Left lobe of liver (tissue), 2 donors: Measurements from ENCODE around the gene FOXJ2. TPM values are rescaled to one million over a fixed set of nuclear protein-coding genes. Genes with fewer than 3 reads are reported as not detected.
"Not testable (repeated sequence)": the region's sequence is repeated elsewhere in the genome, so short reads cannot be mapped to it uniquely, and the experiment has no call there.

Source experiments
- ATAC-seq: fragments of 200-7000 bp; cut with Tn5 transposase; one replicate; pipeline ENCODE4 v1.9.1; 2020; ENCODE audit warnings: mild to moderate bottlenecking, moderate library complexity
- DNase-seq: peaks from one replicate; pipeline ENCODE4 v3.0.0-alpha.2; 2020; ENCODE audit warnings: low spot score
- total RNA-seq: library from RNA; stranded (reverse); gene quantifications from one replicate; pipeline ENCODE4 v1.2.1, GENCODE V29; 2021
- donor health status: DM: no; HTN: no; CAD: no; lungs with moderate emphysema.
- donor health status: DM: no; HTN: yes; CAD: no.

Gene FOXJ2
- total RNA-seq, 1 donor from 2014 or later = 5.2 TPM

DNA sequence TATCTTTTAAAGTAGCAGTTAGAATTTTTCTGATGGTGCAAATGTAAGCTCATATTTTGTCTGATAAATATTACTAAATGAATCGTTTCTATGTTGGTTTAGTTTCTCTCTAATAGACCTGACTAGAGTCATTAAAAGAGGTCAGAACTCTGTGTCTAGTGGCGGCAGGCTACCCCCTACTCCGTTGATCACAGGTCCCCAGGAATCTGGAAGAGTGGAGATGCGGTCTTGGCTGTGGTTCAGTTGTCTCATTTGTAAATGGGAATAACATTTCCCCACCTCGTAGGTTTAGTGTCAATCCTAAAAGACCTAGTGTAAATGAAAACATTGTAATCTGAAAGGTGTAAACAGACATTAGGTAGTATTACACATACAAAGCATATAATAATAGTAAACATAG lies 4.7 kb upstream of the FOXJ2 start:
- ATAC-seq = no peak
- no peak for DNase-seq

DNA sequence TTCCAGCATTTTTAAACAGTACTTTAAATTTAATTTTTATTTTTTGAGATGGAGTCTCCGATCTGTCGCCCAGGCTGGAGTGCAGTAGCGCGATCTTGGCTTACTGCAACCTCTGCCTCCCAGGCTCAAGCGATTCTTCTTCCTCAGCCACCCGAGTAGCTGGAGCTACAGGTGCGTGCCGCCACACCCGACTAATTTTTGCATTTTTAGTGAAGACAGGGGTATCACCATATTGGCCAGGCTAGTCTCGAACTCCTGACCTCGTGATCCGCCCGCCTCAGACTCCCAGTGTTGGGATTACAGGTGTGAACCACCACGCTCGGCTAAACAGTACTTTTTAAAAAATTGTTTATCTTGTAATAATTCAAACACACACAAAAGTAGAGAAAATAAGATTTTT lies 4.2 kb upstream of the FOXJ2 start:
- DNase-seq (no peak), ATAC-seq (no peak)

DNA sequence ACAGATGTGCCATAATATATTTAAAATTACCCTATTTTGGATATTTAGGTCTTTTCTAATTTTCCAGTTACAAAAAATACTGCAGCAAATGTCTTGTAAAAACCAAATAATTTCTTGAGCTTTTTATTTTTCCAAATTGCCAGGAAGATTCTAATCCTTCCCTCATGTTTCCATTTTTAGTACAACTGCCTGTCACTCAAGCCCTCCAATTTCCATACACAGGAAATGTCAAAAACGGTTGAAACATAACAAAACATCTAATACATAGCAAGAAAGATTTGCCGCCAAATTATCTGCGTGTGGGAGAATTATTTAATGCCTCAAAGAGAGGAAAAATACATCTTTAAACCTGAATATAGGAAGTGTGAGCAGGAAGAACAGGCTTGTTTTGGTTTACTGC lies 2.3 kb upstream of the FOXJ2 start:
- DNase-seq (no peak), ATAC-seq (no peak)

DNA sequence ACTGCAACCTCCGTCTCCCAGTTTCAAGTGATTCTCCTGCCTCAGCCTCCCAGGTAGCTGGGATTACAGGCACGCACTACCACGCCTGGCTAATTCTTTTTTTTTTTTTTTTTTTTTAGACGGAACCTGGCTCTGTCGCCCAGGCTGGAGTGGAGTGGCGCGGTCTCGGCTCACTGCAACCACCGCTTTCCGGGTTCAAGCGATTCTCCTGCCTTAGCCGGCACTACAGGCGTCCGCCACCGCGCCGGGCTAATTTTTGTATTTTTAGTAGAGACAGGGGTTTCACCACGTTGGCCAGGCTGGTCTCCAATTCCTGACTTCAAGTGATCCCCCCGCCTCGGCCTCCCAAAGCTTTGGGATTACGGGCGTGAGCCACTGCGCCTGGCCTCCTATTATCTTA lies 1.5 kb upstream of the FOXJ2 start:
- DNase-seq, ATAC-seq: not testable (repeated sequence)

DNA sequence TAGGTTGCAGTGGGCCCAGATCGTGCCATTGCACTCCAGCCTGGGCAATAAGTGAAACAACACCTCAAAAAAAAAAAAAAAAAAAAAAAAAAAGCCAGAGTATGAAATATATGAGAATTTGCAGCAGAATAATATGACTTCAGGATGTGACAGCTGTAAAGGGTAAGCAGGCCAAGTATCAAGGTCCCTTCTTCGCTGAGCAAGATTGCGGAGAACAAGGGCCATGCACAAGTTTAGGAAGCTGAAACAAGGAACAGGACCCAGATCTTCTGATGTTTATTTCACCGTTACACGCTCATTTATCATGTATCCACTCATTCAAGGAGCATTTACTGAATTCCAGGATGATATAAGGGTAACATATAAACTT lies 659 bp upstream of the FOXJ2 start:
- DNase-seq = no peak
- no peak for ATAC-seq

DNA sequence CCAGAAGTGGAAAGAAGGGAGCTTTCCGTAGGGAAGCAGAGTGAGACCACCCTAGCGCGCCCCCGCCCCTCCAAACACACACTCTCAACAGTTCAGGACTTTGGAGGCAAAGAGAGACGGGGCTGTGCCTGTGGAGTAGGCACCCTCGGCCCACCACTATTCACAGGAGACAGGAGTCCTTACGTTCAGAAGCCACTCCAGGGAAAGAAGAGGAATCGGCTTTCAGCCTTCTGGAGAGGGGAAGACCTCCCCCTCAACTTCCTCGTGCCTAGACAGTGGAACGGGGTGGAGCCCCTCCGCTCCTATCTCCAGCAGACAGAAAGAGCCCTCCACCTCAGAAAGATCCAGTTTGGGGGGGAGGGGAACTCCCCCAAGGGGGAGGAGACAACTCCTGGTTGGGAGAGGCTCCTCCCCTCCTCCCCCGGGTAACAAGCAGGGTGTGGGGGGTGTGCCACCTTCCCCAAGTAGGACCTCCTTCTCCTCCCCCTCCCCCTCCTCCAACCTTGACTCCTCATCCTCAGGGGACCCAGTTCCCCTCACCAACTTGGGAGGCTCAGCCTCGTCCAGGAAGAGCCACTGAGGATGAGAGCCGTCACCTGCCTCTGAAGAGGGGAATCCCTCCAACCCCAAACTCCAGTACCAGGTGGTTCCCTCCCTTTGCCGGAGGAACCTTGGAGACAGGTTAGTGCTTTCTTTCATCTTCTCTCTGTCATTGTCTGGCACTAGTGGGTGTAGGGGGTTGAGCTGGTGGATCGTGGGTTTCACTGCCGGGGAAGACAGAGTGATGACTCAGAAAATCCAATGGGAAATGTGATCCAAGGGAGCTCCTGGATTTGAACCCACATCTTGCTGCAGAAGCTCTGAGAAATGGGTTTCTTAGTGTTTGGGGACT lies 883 bp downstream of the FOXJ2 start:
- peak; percentile 34 for ATAC-seq
- peak; percentile 55 for DNase-seq

DNA sequence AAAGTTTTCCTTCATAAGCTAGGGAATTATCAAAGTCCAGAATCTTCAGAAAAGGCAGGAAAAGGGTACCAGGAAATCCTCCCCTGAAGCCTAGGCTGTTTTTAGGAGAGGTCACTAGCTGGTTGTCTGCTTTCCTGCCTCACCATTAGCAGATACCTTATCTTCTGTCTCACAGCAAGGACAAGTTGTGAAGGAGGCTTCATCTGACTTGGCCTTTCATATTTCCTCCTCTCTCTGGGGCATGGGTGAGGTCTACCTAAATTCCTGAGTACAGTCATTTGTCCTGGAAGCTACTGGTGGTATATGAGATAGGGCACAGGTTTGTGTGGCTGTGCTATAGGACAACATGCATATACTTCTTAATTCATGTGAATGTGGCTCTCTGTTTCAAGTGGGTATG lies 2.3 kb downstream of the FOXJ2 start:
- ATAC-seq (no peak), DNase-seq (no peak)

DNA sequence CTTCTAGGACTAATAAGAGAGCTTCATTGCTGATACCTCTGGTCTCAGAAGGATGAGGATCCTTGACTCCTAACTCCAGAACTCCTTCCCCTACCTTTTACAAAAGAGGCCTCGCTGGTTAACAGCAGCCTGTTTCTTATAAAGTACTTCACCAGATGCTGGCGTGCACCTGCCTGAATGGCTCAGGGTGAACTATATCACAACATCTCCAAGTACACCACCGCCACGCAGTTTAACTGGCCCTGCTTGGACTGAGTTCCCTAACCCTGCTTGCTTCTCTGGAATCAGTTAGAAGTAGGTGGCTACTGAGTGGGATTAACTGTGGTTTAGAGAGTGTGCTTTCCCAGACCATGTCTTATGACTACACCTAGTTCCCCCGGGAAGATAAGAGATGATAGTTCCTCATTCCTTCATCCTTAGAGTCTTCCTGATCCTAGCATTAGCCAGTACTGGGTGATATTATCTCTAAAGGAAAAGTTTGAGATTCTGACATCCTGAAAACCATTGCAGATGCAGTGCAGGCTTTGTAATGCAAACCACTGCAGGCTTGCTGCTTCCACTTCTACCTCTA lies 3.0 kb downstream of the FOXJ2 start:
- ATAC-seq (no peak), DNase-seq (no peak)

DNA sequence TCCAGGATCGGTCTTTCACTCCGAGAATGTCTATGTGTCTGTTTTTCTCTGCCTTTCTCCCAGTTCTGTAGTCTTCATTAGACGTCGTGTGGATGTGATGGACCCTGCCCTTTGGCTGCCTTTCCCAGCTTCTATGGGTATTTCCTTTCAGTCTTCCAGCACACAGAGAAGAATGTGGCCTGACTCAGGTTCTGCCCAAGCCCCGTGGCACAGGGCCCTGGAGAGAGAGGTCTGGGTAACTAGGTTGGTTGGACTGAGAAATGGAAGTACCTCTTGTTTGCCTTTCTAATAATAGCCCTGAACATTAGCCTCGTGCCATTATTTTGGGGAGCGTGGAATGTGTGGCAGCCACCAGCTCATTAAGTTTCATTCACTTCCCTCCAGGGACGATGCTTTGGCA lies 3.8 kb downstream of the FOXJ2 start:
- DNase-seq = no peak
- no peak for ATAC-seq

DNA sequence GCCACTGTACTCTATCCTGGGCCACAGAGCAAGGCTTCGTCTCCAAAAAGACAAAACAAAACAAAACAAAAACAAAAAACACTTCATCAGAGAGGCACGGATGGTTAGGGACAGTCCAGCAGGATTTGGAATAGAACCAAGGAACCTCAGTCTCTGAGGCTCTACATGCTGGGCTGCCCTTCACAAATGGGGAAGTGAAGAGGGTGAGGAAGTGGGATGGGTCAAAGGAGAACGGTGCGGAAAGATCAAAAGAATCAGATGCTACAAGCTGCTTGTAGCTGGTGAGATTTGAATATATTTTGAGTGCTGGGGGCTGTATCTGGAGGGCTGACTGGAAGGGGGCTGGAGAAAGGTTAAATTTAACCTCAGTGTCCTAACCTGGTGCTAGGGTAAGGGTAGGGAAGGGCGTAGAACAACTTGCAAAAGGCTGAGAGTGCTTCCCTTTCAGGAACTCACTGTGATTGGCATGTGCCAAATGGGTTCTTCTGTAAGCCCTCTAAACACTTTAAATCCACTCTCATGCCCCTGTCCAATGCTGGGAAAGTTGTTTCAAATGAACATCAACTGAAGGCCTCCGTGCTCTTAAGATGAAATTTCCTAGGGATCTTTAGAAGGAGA lies 4.6 kb downstream of the FOXJ2 start:
- no peak for DNase-seq
- no peak for ATAC-seq

DNA sequence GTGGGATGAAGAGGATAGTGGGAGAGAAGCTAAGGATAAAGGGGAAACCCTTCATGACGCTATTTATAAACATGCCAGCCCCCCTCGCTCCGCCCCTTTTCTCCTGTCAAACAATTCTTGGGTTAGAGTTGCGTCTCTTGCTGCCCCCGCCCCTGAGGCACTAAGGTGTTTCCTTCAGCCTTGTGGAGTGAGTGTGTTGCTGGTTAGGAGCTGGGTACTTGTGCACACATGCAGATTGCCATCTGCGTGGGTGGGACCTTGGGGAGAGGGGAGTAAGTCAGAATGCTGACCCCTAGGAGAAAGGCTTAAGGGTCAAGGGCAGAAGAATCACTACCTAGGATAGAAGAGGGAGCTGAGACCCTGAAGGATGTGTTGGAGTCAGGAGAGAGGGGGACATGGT lies 5.4 kb downstream of the FOXJ2 start:
- no peak for DNase-seq
- ATAC-seq = no peak

DNA sequence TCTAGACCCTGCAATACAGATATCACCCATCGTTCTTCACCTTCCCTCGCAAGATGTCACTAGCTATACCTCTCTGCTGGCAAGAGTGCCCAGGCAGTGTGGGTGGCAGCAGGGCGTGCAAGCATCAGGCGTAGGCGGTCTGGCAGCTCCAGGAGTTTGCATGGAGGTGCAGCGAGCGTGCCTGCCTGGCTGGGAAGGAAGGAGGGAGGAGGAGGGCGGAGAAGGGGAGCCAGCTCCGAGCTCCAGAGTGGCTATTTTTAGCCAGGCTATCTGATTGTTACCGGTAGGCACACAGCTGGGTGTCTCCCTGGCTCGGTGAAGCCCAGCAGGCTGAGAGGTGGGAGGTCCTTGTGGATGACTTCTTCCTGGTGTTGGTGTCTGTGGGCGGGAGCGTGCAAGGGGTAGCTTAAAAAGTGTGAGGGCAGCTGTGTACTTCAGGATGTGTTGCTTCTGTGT lies 6.2 kb downstream of the FOXJ2 start:
- ATAC-seq (peak; percentile 71), DNase-seq (no peak)

DNA sequence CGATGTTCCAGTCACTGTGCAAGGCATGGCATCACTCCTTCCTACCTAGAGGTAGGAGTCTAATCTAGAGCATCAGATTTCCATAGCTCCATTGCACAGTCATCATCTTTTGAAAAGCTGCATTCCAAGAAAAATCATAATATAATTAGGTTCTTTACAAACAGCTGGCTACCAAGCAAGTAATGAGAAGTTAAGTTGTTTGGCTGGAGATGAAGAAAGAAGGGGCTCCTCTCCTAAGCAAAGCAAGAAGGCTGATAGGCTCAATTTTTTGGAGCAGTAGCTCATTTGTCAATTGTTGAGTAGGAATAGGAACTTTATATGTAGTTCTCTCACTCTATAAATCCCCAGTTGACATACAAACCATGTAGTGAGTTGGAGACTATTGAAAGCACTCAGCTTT lies 8.3 kb downstream of the FOXJ2 start:
- DNase-seq (no peak), ATAC-seq (no peak)

DNA sequence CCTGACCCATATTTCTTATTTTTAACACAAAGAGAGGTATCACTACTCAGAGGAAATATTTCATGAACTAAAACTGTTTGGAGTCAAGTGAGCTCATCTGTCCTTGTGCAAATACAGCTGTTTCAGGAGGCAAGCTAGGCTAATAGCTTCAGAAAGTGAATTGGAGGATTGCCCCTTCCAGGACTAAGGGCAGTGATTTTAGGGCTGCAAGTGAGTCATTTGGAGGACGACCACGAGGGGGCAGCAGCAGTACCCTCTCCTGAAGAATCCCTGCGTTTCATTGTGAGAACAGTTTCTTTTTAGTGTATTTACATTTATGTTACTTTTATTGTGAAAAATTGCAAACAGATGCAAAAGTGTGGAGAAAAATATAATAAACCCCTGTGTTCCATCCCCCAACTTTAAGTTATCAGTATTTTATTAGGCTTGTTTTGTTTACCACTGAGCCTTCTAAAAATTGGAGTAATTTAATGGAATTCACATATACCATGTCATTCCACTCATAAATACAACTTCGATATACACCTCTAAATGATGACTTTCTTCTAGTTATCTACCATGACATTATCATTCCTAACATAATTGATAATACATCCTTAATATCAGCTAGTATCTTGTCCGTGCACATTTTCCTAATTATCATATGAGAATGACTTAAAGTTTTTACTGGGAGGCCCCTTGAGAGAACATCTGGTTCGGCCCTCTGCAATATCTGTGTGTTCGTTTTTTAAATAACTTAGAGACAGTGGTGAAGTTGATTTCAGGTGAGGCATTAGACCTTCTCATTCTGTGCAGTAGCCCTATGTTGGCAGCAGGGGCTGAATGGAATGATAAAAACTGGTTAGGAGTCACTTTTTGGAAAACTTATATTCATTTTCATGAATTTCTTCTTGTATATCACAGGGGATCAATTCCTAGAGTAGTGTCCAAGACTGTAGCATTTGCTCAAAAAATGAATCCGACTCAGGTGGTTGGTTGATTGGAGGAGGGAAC lies 13.7 kb downstream of the FOXJ2 start:
- peak; percentile 98 for ATAC-seq
- DNase-seq = peak; percentile 75

DNA sequence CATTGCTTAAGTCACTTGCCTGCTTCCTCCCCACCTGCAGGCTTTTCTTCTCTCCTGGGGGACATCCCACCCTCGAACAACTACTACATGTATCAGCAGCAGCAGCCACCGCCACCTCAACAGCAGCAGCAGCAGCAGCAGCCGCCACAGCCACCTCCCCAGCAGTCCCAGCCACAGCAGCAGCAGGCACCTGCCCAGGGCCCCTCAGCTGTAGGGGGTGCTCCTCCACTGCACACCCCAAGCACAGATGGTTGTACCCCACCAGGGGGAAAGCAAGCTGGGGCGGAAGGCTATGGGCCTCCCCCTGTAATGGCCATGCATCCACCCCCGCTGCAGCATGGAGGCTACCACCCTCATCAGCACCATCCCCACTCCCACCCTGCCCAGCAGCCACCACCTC lies 15.3 kb downstream of the FOXJ2 start:
- no peak for ATAC-seq
- DNase-seq = no peak

DNA sequence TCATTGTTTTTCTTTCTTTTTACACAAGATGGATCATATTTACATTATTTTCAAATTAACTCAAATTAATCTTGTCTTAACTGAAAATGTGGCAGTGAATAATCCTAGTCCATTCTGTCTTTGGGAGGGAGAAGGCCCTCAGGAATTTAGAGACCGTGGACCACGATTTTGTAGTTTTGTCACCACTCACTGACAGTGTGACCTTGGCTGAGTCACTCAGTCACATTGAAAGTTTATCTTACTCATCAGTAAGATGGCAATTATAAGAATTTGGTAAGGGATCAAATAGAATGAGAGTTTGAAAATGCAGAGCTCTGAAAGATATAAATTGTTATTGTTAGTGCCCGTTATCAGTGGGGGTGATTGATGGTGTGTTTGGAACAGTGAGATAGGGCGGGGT lies 16.4 kb downstream of the FOXJ2 start:
- ATAC-seq (no peak), DNase-seq (no peak)

DNA sequence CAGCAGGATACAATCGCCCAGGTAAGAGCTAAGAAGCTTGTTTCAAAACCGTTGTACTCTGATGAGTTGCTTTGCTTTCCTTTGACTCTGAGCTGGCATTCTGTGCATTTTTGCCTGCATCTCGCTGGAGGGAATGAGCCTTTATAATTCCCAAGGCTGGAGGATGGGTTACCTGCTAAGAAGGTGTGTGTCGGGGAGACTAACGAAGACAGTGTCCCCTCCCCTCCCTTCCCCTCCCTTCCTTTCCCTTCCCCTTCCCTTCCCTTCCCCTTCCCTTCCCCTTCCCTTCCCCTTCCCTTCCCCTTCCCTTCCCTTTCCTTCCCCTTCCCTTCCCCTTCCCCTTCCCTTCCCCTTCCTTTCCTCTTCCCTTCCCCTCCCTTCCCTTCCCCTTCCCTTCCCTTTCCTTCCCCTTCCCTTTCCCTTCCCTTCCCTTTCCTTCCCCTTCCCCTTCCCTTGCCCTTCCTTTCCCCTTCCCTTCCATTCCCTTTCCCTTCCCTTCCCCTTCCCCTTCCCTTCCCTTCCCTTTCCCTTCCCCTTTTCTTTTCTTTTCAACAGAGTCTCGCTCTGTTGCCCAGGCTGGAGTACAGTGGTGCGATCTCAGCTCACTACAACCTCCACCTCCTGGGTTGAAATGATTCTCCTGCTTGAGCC lies 18.2 kb downstream of the FOXJ2 start:
- ATAC-seq = no peak
- no peak for DNase-seq

DNA sequence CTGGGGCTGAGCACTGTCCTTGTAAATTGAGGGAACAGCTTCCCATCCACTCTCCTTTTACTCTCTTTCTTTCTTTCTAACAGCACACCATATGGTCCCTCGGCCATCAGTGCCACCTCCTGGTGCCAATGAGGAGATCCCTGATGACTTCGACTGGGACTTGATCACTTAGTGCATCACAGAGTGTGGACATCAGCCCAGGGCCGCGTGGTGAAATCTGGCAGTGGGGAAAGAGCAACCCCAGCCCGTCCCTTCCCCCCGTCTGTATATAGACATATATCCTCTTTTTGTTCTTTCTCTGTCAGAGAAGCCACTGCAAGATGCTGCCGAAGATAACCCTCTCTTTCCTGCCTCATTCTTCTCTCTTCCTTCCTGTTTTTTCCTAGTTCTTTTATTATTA lies 20.2 kb downstream of the FOXJ2 start:
- no peak for DNase-seq
- ATAC-seq = no peak

DNA sequence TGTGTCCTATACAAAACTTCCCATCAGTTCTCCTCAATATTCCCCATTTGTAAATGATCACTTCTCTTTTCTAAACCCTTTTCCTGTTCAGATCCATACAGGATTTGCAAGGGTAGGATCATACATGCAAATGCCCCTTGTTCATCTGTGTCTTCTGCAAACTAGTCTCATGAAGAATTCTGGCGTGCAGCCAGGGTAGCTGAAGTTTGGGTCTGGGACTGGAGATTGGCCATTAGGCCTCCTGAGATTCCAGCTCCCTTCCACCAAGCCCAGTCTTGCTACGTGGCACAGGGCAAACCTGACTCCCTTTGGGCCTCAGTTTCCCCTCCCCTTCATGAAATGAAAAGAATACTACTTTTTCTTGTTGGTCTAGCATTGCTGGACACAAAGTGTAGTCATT lies 22.3 kb downstream of the FOXJ2 start:
- ATAC-seq = no peak
- no peak for DNase-seq

DNA sequence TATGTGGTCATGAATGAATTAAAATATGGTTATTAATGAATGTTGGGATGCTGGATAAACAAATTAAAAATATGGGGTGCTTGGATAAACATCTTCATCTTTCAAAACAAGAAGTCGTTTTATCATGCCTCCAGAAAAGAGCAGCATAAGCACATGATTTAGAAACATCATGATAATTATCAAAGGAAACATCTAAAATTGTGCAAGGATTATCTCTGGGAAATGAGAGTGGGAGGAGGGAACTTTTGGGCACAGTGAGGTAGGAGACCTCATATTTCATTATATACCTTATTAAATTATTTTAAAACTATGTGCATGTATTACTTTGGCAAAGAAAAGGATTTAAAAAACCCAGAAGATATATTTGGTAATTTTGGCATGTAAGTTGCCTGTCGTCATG lies 24.8 kb downstream of the FOXJ2 start:
- ATAC-seq = no peak
- no peak for DNase-seq

DNA sequence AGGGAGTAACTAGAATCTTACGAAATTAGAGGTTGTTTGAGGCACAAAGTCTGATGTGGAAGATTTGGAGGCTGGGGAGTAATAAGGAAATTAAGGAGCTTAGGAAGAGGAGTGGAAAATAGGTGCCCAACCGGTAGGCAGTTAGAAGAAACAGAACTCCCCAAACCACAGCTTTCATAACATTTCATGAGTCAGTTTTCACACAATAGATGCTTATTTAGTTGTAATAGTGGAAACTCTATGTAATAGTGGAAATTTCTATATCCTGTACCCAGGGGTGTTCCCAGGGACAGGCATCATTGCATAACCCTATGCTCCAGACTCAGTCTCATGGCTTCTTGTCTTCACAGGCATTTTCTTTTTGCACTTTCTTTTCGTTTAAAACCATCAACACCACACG lies 25.3 kb downstream of the FOXJ2 start:
- DNase-seq = no peak
- no peak for ATAC-seq
